Measurements from ENCODE around the gene SMG1.
"Not testable (repeated sequence)": the region's sequence is repeated elsewhere in the genome, so short reads cannot be mapped to it uniquely, and the experiment has no call there.

The SMG1 gene

DNA sequence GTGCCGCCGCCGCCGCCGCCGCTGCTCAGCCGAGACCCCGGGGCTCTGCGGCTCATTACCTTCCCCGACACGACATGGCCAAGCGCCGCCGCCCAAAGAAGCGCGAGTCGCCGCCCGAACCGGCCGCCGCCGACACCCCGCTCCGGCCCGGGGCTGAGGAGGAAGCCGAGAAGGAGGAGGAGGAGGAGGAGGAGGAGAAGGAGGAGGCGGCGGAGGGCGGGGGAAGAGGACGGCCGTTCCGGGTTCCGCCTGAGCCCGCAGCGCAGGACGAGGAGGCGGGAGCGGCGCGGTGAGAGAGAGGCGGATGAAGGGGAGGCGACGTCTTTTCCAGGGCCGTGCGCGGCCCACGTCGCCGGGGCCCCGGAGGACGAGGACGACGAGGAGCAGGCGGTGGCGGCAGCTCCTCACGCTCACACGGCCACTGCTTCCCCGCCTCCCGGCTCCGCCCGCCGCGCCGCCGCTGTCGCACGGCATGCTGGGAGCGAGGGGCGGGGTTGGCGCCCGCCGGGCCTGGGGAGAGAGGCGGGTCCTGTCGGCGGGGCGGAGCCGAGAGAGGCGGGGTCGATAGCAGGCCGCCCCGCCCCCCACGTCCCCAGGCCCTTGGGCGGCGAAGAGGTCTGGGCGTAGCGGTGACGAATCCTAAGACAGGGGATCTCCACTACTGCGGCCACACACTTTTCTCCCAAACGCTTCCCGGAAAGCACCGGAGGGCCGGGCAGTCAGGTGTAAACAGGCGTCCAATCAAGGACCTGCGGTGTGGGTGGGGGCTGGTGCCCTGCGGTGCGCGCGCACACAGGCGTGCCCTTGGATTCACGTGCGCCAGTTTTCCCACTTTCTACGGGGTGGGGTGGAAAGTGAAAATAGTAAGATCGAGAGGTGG, at the start of gene SMG1:
Gene SMG1, minus strand, starts transcription at position 423 of the 880 bp plus-strand sequence. Its CDS starts 367 bp downstream, at position 56.
- peak; percentile 59 for DNase-seq (ENCODE audit: low read depth, low spot score)

DNA sequence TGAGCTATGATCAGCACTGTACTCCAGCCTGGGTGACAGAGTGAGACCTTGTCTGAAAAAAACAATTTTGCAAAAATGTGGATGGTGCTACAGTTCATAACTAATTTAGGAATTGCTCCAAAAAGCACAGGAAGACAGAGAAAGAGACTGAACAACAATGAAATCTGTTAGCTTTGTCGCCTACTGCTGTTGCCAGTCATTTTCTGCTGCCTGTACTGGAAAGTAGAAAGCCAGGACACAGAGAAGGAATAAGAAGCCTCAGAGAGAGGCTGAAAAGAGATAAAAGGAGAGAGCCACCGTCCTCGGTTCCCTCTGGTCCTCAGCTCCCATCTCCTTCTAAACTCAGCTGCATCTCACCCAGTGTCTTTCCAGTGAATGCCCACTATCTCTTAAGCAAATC, 48.9 kb upstream of the SMG1 start:
- DNase-seq (ENCODE audit: low read depth, low spot score) = no peak

GRCh38 chr16:18969855-18970240, 43.6 kb upstream of the SMG1 start:
- no peak for DNase-seq (ENCODE audit: low read depth, low spot score)

GRCh38 chr16:18969050-18969854, 43.0 kb upstream of the SMG1 start:
- peak; percentile 31 for DNase-seq (ENCODE audit: low read depth, low spot score)

DNA sequence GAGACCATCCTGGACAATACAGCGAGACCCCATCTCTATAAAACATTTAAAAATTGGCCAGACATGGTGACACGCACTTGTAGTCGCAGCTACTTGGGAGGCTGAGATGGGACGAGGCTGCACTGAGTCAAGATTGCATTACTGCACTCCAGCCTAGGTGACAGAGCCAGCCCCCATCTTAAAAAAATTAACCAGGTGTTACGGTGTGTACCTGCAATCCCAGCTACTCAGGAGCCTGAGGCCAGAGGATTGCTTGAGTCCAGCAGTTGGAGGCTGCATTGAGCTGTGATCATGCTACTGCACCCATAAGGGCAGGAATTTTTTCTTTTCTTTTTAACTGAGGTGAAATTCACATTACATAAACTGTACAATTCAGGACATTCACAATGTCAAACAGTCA, 40.6 kb upstream of the SMG1 start:
- DNase-seq (ENCODE audit: low read depth, low spot score) = no peak

DNA sequence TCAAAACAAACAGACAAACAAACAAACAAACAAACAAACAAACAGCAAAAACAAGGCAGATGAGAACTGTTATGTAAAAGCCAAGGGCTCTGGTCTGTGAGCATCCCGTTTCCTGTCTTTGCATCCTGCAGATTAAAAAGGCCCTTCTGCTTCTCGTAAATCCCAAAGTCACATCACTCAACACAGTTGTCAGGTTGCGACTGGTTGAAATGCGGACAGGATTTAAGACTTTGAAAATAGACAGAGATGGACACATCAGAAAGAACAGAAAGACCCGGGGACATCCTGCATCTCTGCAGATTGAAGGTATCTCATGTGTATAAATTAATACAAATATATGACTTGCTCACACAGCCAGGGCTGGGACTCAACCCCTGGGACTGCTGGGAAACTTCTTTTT, 39.3 kb upstream of the SMG1 start:
- DNase-seq (ENCODE audit: low read depth, low spot score) = no peak

- no peak for DNase-seq (ENCODE audit: low read depth, low spot score)
Observed at GRCh38 chr16:18959031-18959505, 32.9 kb upstream of the SMG1 start.

DNA sequence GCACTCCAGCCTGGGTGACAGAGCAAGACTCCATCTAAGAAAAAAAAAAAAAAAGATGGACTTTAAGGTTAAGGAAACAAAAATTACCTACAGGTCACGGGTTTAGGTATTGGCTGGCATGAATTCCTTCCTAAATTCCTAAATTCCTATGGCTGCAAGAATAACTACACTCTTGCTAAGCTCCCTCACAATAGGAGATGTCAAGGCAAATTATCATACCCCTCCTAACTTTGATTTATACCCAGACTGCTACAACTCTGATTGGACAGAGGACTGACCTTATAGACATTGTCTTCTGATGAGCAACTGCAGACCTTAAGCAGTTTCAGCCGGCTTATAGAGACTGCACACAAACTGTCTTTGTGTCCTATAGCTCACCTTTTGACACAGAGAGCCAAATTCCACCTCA, 32.4 kb upstream of the SMG1 start:
- DNase-seq (ENCODE audit: low read depth, low spot score) = no peak

GRCh38 chr16:18956658-18957241, 30.5 kb upstream of the SMG1 start:
- DNase-seq (ENCODE audit: low read depth, low spot score) = not testable (repeated sequence)

GRCh38 chr16:18955874-18956580, 29.8 kb upstream of the SMG1 start:
- not testable (repeated sequence) for DNase-seq (ENCODE audit: low read depth, low spot score)

DNA sequence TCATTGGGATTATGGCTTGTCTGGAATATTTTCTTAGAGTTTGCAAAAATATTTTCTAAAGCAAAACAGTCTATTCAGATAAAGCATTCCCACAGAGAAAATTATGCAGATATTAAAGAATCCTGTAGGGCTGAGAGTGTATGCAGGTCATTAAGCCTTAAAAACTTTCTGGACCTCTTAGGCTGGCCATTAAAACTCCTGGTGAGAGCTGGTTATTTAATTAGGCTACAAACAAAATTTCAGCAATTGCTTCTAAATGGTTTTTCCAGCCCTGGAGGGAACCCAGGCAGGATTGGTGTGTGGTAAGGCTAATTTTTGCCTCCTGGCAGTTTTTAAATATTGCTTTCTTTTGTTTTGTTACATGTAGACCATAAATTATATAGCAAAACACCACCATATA, 27.3 kb upstream of the SMG1 start:
- no peak for DNase-seq (ENCODE audit: low read depth, low spot score)

- no peak for DNase-seq (ENCODE audit: low read depth, low spot score)
Observed at GRCh38 chr16:18950469-18951185, 24.4 kb upstream of the SMG1 start.

GRCh38 chr16:18948372-18949020, 22.3 kb upstream of the SMG1 start:
- no peak for DNase-seq (ENCODE audit: low read depth, low spot score)

DNA sequence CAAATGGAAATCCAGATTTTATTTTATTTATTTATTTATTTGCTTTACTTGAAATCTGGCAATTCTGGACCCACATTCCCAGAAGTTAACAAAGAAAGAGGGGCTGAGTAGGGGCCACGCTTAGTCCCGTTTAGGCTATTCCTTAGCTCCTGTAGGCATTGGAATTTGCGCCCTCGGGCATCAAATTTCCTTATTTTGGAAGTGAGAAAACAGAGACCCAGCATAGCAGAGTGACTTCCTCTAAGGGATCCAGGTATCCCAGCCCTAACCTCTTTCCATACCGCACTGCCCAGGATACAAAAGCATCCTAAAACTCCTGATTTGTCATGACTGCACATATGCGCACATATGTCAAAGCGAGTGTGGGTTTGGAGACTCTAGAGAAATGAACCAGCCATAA, 19.0 kb upstream of the SMG1 start:
- no peak for DNase-seq (ENCODE audit: low read depth, low spot score)

DNA sequence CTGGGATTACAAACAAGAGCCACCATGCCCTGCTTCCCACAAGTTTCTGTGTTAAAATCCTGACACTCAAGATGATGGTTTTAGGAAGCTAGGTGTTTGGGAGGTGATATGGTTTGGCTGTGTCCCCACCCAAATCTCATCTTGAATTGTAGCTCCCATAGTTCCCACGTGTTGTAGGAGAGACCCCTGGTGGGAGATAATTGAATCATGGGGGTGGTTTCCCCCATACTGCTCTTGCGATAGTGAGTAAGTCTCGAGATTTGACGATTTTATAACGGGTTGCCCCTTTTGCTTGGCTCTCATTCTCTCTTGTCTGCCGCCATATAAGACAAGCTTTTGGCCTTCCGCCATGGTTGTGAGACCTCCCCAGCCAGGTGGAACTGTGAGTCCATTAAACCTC, 17.2 kb upstream of the SMG1 start:
- no peak for DNase-seq (ENCODE audit: low read depth, low spot score)

DNA sequence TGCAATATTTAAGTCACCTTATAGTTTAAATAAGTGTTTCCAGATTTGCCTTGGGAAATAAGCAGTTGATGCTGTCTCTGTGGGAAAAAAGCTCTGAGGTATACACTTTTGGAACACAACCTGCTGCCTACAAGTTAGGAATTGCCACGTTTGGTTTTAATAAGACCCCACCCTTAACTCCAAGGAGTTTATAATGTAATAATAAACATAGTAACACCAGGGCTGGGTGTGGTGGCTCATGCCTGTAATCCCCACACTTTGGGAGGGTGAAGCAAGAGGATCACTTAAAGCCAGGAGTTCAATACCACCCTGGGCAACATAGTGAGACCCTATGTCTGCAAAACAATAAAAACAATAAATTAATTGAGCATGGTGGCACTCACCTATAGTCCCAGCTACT, 15.9 kb upstream of the SMG1 start:
- no peak for DNase-seq (ENCODE audit: low read depth, low spot score)

DNA sequence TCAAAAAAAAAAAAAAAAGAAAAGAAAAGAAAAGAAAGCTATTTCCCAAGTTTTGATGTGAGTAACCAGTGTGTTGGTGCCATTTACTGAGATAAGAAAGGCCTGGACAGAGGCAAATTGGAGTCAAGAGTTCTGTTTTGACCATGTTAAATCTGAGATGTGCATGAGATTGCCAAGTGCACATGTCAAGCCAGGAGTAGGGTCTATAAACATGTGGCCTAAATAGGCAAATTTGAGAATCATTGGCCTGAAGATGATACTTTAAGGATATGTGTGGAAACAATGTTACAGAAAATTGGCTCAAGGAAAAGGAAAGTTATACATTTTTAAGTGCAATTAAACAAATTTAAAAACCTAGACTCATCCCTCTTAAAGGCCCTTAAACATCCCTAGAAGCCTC, 15.3 kb upstream of the SMG1 start:
- no peak for DNase-seq (ENCODE audit: low read depth, low spot score)

- no peak for DNase-seq (ENCODE audit: low read depth, low spot score)
Observed at GRCh38 chr16:18938986-18939385, 12.8 kb upstream of the SMG1 start.

DNA sequence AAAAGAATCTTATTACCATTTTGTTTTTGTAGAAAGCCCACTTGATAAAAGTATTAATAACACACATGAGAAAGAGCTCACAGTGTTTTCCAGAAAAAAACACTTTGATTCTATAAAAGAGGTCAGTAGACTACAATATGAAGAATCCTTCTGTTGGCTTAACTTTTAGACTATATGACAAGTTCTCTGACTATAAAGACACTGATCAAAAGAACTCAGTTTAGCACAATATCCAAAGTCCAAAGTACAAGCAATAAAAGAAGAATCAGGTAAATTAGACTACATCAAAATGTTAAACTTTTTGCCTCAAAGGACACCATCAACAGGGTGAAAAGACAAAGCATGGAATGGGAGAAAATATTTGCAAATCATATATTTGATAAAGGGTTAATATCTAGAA, 11.2 kb upstream of the SMG1 start:
- no peak for DNase-seq (ENCODE audit: low read depth, low spot score)

GRCh38 chr16:18936727-18937340, 10.6 kb upstream of the SMG1 start:
- no peak for DNase-seq (ENCODE audit: low read depth, low spot score)
